Midbrain (tissue), 1 donor: ENCODE results near the gene RYR3.

Experiments
- DNase-seq: peaks from one replicate; lab custom pipeline; 2025; lab: John Stamatoyannopoulos, UW

Gene RYR3

GRCh38 chr15:33320017-33320416 is 9.2 kb downstream of the RYR3 start:
- DNase-seq, result no peak

DNA sequence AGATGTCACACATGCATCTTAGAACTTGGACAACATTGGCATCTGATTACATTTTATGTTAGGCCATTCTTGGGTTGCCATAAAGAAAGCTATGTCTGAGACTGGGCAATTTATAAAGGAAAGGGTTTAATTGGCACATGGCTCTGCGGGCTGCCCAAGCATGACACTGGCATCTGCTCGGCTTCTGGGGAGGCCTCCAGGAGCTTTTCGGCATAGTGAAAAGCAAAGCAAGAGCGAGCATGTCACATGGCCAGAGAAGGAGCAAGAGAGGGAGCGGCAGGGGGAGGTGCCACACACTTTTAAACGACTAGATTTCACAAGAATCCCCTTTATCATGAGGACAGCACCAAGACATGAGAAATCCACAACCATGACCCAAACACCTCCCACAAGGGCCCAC is 11.3 kb downstream of the RYR3 start:
- peak; percentile 8 for DNase-seq

- no peak for DNase-seq
Measured at GRCh38 chr15:33324609-33325008, 13.8 kb downstream of the RYR3 start.

DNA sequence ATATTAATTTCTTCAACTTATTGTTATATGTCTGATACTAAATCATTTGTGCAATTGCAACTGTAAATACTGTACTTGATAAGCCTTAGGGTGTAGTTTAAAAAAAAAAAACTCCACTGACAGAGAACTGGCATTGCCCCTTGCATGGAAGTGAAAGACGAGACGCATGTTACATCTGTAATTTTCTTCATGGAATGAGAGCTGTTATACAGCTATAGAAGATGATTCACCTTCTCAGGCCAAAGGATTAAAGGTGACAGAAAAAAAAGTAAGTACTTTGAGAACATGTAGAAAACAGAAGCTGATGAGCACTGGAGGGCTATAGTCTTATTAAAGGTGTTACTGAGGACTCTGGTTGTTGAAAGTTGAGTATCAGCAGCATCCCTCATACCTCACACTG is 16.1 kb downstream of the RYR3 start:
- no peak for DNase-seq

GRCh38 chr15:33328106-33328505 is 17.3 kb downstream of the RYR3 start:
- no peak for DNase-seq

GRCh38 chr15:33329457-33329856 is 18.7 kb downstream of the RYR3 start:
- no peak for DNase-seq

DNA sequence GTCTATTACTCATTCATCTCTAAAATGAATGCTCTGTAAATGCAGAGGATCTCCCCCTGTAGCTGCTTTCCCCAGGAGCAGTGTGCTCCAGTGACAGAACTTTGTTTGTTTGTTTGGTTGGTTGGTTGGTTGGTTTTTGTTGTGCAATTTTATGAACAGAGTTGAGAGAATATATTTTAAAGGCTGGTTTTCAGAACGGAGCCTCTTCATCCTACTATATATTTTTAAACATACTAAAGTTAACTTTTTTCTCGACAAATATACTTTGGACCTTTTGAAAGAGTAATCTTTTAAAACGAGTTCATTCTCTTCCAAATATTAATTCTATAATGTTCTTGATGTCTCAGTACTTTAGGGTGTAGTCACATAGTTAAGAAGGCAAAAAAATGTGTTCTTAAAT is 20.2 kb downstream of the RYR3 start:
- no peak for DNase-seq

GRCh38 chr15:33341953-33342352 is 31.2 kb downstream of the RYR3 start:
- DNase-seq, result no peak

- DNase-seq, result no peak
Measured at GRCh38 chr15:33343275-33343674, 32.5 kb downstream of the RYR3 start.

- no peak for DNase-seq
Measured at GRCh38 chr15:33344111-33344510, 33.3 kb downstream of the RYR3 start.

- DNase-seq, result no peak
Measured at GRCh38 chr15:33344530-33344929, 33.8 kb downstream of the RYR3 start.

DNA sequence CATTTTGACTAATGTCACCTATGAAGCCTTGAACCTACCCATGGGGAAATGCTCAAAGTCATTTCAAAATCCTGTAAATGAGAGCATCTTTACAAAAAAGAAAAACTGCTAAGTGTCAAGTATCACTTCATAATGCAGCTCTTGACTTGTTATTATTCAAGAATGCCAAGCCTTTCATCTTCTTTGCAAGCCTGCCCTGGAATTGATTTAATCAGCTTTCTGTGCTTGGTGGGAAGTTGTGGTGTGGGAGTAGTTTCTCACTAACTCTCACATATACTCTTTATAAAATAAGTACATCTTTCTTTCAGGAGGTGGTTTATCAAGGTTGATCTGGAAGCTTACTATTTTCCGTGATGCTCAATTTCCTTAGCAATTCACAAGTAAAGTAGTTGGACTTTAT is 43.6 kb downstream of the RYR3 start:
- no peak for DNase-seq

DNA sequence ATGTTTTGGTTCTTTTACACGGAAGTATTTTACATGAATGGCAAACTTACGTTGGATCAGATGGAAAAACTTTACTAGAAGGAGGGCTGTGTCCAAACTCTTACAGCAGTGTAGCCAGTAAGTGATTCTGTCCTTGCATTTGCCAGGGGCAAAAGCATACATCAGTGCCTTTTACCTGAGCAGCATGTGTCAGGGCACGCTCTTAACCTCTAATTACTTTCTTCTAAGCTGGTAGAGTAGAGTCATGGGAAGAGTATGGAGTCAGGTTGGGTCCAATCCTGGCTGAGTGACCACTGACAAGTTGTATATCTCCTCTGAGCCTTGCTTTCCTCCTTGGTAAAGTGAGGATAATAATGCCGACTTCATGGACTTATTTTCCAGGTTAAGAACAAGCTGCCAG is 47.1 kb downstream of the RYR3 start:
- DNase-seq, result no peak

- no peak for DNase-seq
Measured at GRCh38 chr15:33358306-33358705, 47.5 kb downstream of the RYR3 start.

DNA sequence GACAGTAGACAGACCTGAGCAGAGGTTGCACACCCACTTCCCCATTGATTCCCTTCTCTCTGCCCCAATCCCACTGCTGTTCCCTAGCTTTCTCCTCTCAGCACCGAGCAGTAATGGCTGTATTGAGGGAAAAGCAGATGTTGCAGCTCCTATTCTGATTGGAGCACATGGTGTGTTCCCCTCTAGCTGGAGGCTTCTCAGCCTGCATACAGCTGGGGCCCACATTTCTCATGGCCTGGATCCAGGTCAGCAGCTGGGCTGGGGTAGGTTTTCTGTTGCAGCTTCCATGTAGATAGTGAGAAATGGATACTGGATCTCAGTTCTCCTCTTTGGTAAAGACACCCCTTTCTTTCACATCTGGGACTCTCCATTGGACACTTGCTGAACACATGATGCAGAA is 50.1 kb downstream of the RYR3 start:
- no peak for DNase-seq

DNA sequence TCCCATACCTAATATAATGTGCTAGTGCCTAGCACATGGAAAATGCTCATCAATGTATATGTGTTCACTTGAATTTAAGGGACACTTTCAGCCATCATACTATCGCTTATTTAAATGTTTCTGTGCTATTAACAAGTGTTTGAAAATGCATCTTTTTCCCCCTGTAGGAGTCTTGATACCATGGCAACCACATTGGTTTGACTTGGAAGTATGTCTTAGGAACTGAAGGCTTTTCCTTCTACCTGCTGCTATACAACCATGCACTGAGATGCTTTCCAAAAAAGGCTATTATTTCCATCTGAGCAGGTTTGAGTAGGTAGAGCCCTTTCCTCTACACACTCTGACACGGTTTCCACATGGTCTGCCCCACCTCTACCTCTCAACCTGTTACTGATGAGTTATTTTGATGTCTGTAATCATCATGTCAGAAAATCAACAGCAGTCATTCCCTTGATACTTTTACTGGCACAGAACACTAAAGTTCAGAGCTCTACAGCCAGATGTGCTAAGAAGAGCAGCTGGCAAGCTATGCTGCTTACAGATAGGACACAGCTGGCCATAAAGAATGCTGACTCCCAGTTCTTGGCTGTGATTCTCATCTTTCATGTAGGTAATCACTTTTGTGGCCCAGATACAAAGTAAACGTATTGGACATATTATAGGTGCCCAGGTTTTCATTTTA is 59.3 kb downstream of the RYR3 start:
- DNase-seq, result no peak

GRCh38 chr15:33370623-33371020 is 59.9 kb downstream of the RYR3 start:
- DNase-seq, result no peak

DNA sequence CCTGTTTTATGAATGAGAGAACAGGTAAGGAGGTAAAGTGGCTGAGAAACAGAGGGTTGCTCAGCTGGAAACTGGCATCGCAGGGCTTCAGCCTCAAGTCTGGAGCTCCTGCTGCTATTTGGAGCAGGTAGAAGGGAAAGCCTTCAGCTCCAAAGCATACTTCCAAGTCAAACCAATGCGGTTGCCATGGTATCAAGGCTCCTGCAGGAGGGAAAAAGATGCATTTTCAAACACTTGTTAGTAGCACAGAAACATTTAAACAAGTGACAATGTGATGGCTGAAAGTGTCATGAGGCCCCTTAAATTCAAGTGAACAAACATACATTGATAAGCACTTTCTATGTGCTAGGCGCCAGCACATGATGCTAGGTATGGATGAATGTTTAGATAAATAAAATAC is 60.4 kb downstream of the RYR3 start:
- DNase-seq, result no peak

GRCh38 chr15:33374226-33374914 is 63.6 kb downstream of the RYR3 start:
- DNase-seq, result no peak

GRCh38 chr15:33375236-33375635 is 64.5 kb downstream of the RYR3 start:
- no peak for DNase-seq

DNA sequence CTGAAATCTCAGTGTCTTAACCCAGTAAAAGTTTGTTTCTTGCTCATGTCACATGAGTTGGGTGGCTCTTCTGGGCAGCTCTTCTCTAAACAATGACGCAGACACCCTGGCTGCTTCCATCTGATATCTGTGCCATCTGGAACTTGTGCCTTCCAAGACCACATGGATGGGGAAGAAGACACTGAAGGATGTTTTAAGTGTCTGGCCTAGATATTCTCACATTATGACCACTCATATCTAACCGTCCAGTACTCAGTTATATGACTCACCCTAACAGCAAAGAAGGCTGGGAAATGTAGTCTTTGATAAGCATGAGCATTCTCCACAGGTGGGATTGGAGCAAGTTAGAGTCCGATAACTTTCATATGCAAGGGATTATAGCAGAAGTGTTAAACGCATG is 66.4 kb downstream of the RYR3 start:
- no peak for DNase-seq

DNA sequence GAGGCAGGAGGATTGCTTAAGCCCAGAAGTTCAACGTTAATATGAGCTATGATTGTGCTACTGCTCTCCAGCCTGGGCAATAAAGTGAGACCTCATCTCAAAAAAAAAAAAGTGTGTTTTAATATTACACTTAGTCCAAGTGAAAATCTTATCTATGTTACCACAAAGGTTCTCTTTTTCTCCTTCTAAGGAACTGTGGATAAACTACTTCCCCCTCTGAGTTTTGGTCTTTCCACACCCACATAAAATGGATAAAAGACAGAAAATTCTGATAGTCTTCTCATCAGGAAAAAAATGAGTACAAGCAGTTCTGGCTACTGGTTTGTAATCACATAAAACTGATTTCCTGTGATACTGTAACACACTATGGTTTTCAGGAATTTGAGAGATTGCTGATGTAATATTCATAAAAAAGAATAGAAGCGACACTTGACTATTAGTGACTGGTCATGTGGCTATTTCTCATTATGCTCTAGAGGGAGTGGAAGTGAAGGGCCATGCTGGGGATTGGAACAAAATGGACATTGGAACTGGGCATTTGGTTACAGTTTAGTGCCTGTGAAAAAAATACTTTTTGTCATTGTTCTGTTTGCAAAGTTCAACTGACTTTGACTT is 68.2 kb downstream of the RYR3 start:
- DNase-seq, result no peak

DNA sequence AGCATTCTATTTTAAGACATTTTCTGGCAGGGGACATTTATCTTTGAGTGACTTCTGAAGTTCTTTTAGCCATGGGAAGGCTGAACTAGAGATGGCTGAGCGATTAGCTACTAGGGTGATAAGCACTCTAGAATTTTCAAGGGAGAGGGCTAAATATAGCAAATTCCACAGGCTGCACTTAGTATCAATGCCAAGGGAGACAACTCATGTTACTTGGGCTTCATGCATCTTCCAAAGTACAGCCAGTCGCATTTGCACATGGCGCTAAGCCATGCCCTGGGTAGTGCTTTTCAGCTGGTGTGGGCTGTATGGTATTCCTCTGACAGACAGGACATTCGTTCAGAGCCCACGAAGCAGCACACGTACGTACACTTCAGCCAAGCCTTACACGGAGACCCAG is 69.6 kb downstream of the RYR3 start:
- no peak for DNase-seq

DNA sequence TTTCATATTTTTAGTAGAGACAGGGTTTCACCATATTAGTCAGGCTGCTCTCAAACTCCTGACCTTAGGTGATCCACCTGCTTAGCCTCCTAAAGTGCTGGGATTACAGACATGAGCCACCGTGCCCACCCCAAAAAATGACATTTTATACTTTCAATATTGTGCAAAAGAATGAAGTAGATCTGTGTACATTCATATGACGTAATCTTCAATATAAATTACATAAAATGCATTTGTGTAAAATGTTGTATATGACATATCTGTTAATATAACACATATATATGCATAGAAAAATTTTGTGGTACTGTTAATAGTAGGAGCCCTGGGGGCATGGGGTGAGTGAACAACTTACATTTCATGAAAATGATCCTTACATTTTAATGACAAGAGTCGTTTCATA is 71.7 kb downstream of the RYR3 start:
- no peak for DNase-seq
